DOHH2 (cell line): ENCODE data around the gene MBD2.

ENCODE experiments used
- H3F3A ChIP-seq: fragments of 200-600 bp; sonication (generic), shearing (Covaris generic); 2 replicates; pipeline ENCODE4 v1.6.0; 2016; ENCODE audit warnings: antibody characterized with exemption, mild to moderate bottlenecking; ENCODE audit not compliant: control insufficient read depth, insufficient read depth
- H3K27ac ChIP-seq: fragments of 200-600 bp; sonication (generic); 2 replicates; pipeline ENCODE4 v1.5.1; 2014; ENCODE audit warnings: low read depth, mild to moderate bottlenecking, low read length, moderate library complexity
- H3K27me3 ChIP-seq: fragments of 200-600 bp; sonication (generic); 2 replicates; pipeline ENCODE4 v1.6.1; 2014; ENCODE audit warnings: mild to moderate bottlenecking, low read length, mixed read lengths; ENCODE audit not compliant: control insufficient read depth
- H3K36me3 ChIP-seq: fragments of 200-600 bp; sonication (generic); 2 replicates; pipeline ENCODE4 v1.6.1; 2014; ENCODE audit warnings: mild to moderate bottlenecking, low read length, moderate library complexity, mixed read lengths; ENCODE audit not compliant: control insufficient read depth
- H3K4me1 ChIP-seq: fragments of 200-600 bp; sonication (generic); 2 replicates; pipeline ENCODE4 v1.6.1; 2014; ENCODE audit warnings: mild to moderate bottlenecking, low read length, mixed read lengths; ENCODE audit not compliant: control insufficient read depth
- H3K4me2 ChIP-seq: fragments of 200-600 bp; sonication (generic); 2 replicates; pipeline ENCODE4 v1.6.0; 2014; ENCODE audit warnings: mild to moderate bottlenecking, low read length, moderate library complexity
- H3K4me3 ChIP-seq: fragments of 200-600 bp; sonication (generic); 2 replicates; pipeline ENCODE4 v1.5.1; 2014; ENCODE audit warnings: mild to moderate bottlenecking, low read length, mixed read lengths
- H3K79me2 ChIP-seq: fragments of 200-600 bp; sonication (generic); 2 replicates; pipeline ENCODE4 v1.6.1; 2014; ENCODE audit warnings: mild to moderate bottlenecking, low read length, mixed read lengths; ENCODE audit not compliant: control insufficient read depth
- H3K9me2 ChIP-seq: fragments of 200-600 bp; sonication (generic); replicated peaks from 2 replicates; pipeline ENCODE4 v1.6.1; 2014; ENCODE audit warnings: mild to moderate bottlenecking, low read length, mixed read lengths; ENCODE audit not compliant: control insufficient read depth
- H3K9me3 ChIP-seq: fragments of 200-600 bp; sonication (generic); 2 replicates; pipeline ENCODE4 v1.6.1; 2014; ENCODE audit warnings: antibody characterized with exemption, low read length, mixed read lengths; ENCODE audit not compliant: control insufficient read depth, insufficient read depth
- H4K20me1 ChIP-seq: fragments of 200-600 bp; sonication (generic); 2 replicates; pipeline ENCODE4 v1.6.0; 2014; ENCODE audit warnings: low read depth, mild to moderate bottlenecking, antibody characterized with exemption, low read length, moderate library complexity; ENCODE audit not compliant: control insufficient read depth, insufficient read depth
- CTCF ChIP-seq: fragments of 200-600 bp; sonication (generic); IDR thresholded peaks from one replicate; pipeline ENCODE4 v1.5.1; 2014; ENCODE audit warnings: antibody characterized with exemption, mild to moderate bottlenecking, low read depth, low read length; ENCODE audit not compliant: poor library complexity, severe bottlenecking
- EZH2phosphoT487 ChIP-seq: fragments of 200-600 bp; sonication (generic); IDR thresholded peaks from 2 replicates; pipeline ENCODE4 v1.6.1; 2017; ENCODE audit warnings: borderline replicate concordance, mild to moderate bottlenecking, antibody characterized with exemption, low read length, moderate library complexity, mixed read lengths

Gene MBD2

GRCh38 chr18:54181856-54182602 lies 42.4 kb downstream of the MBD2 start:
- Histone ChIP-seq H3K36me3 (peaks cover 84% of the 10 kb centered on the region), H3K27me3 (no peaks in the 10 kb centered on the region), H4K20me1 (peaks cover 7% of the 10 kb centered on the region; the same call in 1 of the 2 replicates), H3F3A (peaks cover 11% of the 10 kb centered on the region), H3K4me2 (no peak overlapping the region), H3K79me2 (peaks cover 93% of the 10 kb centered on the region), H3K9me3 (no peaks in the 10 kb centered on the region), H3K4me1 (peaks cover 16% of the 10 kb centered on the region), H3K27ac (no peak overlapping the region), H3K9me2 (no peaks in the 10 kb centered on the region), H3K4me3 (no peak overlapping the region)
- no peak for TF ChIP-seq EZH2phosphoT487
- no peak for TF ChIP-seq CTCF

- H4K20me1 ChIP-seq, result peaks cover 15% of the 10 kb centered on the region; the same call in 1 of the 2 replicates
- H3F3A ChIP-seq, result peaks cover 13% of the 10 kb centered on the region; the same call in 1 of the 2 replicates
- peaks cover 100% of the 10 kb centered on the region for H3K79me2 ChIP-seq
- peaks cover 98% of the 10 kb centered on the region for H3K36me3 ChIP-seq
- H3K4me2 ChIP-seq, result no peak overlapping the region
- peaks cover 20% of the 10 kb centered on the region for H3K4me1 ChIP-seq
- H3K9me3 ChIP-seq, result no peaks in the 10 kb centered on the region
- H3K9me2 ChIP-seq, result no peaks in the 10 kb centered on the region
- H3K27me3 ChIP-seq, result no peaks in the 10 kb centered on the region
- H3K4me3 ChIP-seq, result no peak overlapping the region
- no peak overlapping the region for H3K27ac ChIP-seq
- TF ChIP-seq EZH2phosphoT487, result no peak
- no peak for TF ChIP-seq CTCF
Observed at GRCh38 chr18:54173980-54174630, 50.4 kb downstream of the MBD2 start.

DNA sequence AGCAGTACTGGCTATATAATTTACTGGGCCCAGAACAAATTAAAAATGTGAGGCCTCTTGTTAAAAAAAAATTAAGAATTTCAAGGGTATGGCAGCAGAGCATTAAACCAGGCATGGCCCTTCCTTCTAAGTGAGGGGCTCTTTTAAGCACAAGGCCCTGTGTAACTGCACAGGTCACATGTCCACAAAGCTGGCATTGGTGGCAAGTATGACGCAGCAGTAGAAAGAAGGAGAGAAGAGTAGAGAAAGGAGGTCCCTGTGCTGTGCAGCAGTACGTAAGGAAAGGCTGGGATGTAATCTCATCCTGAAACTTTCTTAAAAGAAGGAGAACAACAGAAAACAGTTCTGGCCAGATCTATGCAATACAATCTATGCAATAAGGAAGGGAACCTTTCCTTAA lies 51.2 kb downstream of the MBD2 start:
- Histone ChIP-seq H3K36me3 (peaks cover 95% of the 10 kb centered on the region), H3K79me2 (peaks cover 98% of the 10 kb centered on the region), H3K9me3 (no peaks in the 10 kb centered on the region), H3K4me2 (no peak overlapping the region), H3K4me3 (no peak overlapping the region), H3K27ac (no peak overlapping the region), H3F3A (peaks cover 7% of the 10 kb centered on the region; the same call in 1 of the 2 replicates), H3K9me2 (no peaks in the 10 kb centered on the region), H3K4me1 (peaks cover 20% of the 10 kb centered on the region), H3K27me3 (no peaks in the 10 kb centered on the region), H4K20me1 (peaks cover 15% of the 10 kb centered on the region; the same call in 1 of the 2 replicates)
- TF ChIP-seq CTCF (no peak), EZH2phosphoT487 (no peak)
